Measurements from ENCODE around the gene HPN.

DNA sequence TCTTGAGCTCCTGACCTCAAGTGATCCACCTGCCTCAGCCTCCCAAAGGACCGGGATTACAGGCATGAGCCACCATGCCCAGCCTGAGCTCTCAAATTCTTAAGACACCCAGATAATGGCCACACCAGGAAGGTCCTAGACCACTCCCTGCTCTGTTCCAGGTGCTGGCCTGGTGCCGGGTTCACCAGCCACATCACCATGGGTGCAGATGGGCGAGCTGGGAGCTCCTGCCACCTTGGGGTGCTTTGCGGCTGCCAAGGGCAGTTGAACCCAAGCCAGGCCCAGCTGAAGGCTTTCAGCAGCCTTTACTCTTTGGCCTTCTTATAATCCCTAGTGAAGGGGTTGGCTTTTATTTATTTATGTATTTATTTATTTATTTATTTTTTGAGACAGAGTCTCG lies 4.9 kb downstream of the HPN start:
- TF ChIP-seq, protein P1, sequence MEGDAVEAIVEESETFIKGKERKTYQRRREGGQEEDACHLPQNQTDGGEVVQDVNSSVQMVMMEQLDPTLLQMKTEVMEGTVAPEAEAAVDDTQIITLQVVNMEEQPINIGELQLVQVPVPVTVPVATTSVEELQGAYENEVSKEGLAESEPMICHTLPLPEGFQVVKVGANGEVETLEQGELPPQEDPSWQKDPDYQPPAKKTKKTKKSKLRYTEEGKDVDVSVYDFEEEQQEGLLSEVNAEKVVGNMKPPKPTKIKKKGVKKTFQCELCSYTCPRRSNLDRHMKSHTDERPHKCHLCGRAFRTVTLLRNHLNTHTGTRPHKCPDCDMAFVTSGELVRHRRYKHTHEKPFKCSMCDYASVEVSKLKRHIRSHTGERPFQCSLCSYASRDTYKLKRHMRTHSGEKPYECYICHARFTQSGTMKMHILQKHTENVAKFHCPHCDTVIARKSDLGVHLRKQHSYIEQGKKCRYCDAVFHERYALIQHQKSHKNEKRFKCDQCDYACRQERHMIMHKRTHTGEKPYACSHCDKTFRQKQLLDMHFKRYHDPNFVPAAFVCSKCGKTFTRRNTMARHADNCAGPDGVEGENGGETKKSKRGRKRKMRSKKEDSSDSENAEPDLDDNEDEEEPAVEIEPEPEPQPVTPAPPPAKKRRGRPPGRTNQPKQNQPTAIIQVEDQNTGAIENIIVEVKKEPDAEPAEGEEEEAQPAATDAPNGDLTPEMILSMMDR (conservative IDR thresholded peaks at IDR 0.05; ENCODE audit: low read length), result no peak
- TF ChIP-seq EZH2phosphoT487 (IDR thresholded peaks at IDR 0.05; ENCODE audit: borderline replicate concordance), result no peak

Data from Loucy (cell line).